HepG2 (cell line): ENCODE data around the gene SPATA25. TPM values are rescaled to one million over a fixed set of nuclear protein-coding genes. Genes with fewer than 3 reads are reported as not detected.
A peak's percentile ranks its signal among the peaks of the same experiment; 100 is the strongest.

Experiments used
- EP300 ChIP-seq, 3 experiments: sonication (generic) in 1 of 3; formaldehyde crosslinking in 1 of 3; IDR thresholded peaks; 2 replicates each; pipeline versions ENCODE4 v1.5.1 to v1.6.1; 2011 to 2020; ENCODE audit warnings: low read depth in 2 of 3, low read length in 2 of 3, borderline replicate concordance in 1 of 3, improper control_type of control experiment in 1 of 3, mild to moderate bottlenecking in 1 of 3, missing genetic modification reagents in 1 of 3, moderate library complexity in 1 of 3
- FOSL1 ChIP-seq: sonication (generic); formaldehyde crosslinking; IDR thresholded peaks from 2 replicates; pipeline ENCODE4 v1.9.0; 2021; ENCODE audit warnings: missing genetic modification reagents, borderline replicate concordance
- KLF16 ChIP-seq, 2 experiments: sonication (generic) in 1 of 2; formaldehyde crosslinking in 1 of 2; IDR thresholded peaks; 2 replicates each; pipeline versions ENCODE4 v1.6.1 to v1.8.0; 2016 to 2023; ENCODE audit warnings: missing genetic modification reagents in 2 of 2, missing compliant biosample characterization in 1 of 2
- MED8 ChIP-seq: sonication (generic); formaldehyde crosslinking; IDR thresholded peaks from 2 replicates; pipeline ENCODE4 v1.8.1; 2023; ENCODE audit warnings: mild to moderate bottlenecking, missing genetic modification reagents; ENCODE audit not compliant: insufficient replicate concordance
- MTF1 ChIP-seq: sonication (generic); formaldehyde crosslinking; IDR thresholded peaks from 2 replicates; pipeline ENCODE4 v1.5.0; 2020; ENCODE audit warnings: missing genetic modification reagents
- PAX8 ChIP-seq: sonication (generic); formaldehyde crosslinking; IDR thresholded peaks from 2 replicates; pipeline ENCODE4 v1.8.0; 2022; ENCODE audit warnings: mild to moderate bottlenecking, missing genetic modification reagents, borderline replicate concordance
- RELA ChIP-seq: sonication (generic); formaldehyde crosslinking; IDR thresholded peaks from 2 replicates; pipeline ENCODE4 v1.4.0; 2020; ENCODE audit warnings: missing genetic modification reagents
- SALL2 ChIP-seq: sonication (generic); formaldehyde crosslinking; IDR thresholded peaks from 2 replicates; pipeline ENCODE4 v1.8.1; 2023; ENCODE audit warnings: mild to moderate bottlenecking, missing genetic modification reagents, inconsistent platforms
- TOE1 ChIP-seq: sonication (generic); formaldehyde crosslinking; IDR thresholded peaks from 2 replicates; pipeline ENCODE4 v1.4.0; 2020; ENCODE audit warnings: mild to moderate bottlenecking, missing genetic modification reagents
- ZBTB7B ChIP-seq: sonication (generic); formaldehyde crosslinking; IDR thresholded peaks from 2 replicates; pipeline ENCODE4 v1.4.0; 2020; ENCODE audit warnings: missing genetic modification reagents
- ZNF33B ChIP-seq: sonication (generic); formaldehyde crosslinking; IDR thresholded peaks from 2 replicates; pipeline ENCODE4 v1.5.1; 2020; ENCODE audit warnings: mild to moderate bottlenecking, missing genetic modification reagents
- ZNF44 ChIP-seq: sonication (generic); formaldehyde crosslinking; IDR thresholded peaks from 2 replicates; pipeline ENCODE4 v1.5.1; 2020; ENCODE audit warnings: mild to moderate bottlenecking, missing genetic modification reagents
- ZNF496 ChIP-seq: sonication (generic); formaldehyde crosslinking; IDR thresholded peaks from 2 replicates; pipeline ENCODE4 v1.8.1; 2023; ENCODE audit warnings: mild to moderate bottlenecking, moderate library complexity, missing genetic modification reagents; ENCODE audit not compliant: insufficient replicate concordance
- ZNF883 ChIP-seq: sonication (generic); formaldehyde crosslinking; IDR thresholded peaks from 2 replicates; pipeline ENCODE4 v1.5.1; 2020; ENCODE audit warnings: mild to moderate bottlenecking, missing genetic modification reagents; ENCODE audit errors: not compliant biosample characterization
- polyA plus RNA-seq, 8 experiments: library from polyadenylated mRNA; depleted of rRNA in 3 of 8; stranded (reverse) in 7 of 8; unstranded in 1 of 8; fragments of >200 nt; fragmentation: Illumina TruSeq in 4 of 8; extraction: Trizol in 4 of 8; gene quantifications; 2 replicates each; pipeline versions ENCODE4 v1.2.1 to v1.2.3, GENCODE V29; 2011 to 2016; ENCODE audit warnings: low read depth in 4 of 8, missing spikeins in 1 of 8, mixed read lengths in 1 of 8; ENCODE audit not compliant: insufficient read depth in 1 of 8
- total RNA-seq, 5 experiments: library from RNA; depleted of rRNA; stranded (reverse); fragments of >200 nt; fragmentation: Illumina TruSeq; extraction: Trizol; gene quantifications; 2 replicates each; pipeline ENCODE4 v1.2.3, GENCODE V29; 2016; ENCODE audit warnings: low read depth in 1 of 5
- TF ChIP-seq, protein P1 (sequence below): sonication (generic); formaldehyde crosslinking; IDR thresholded peaks from 2 replicates; pipeline ENCODE4 v1.4.0; 2020; ENCODE audit warnings: missing genetic modification reagents, borderline replicate concordance
- TF ChIP-seq, protein P2 (sequence below): sonication (generic); formaldehyde crosslinking; IDR thresholded peaks from 2 replicates; pipeline ENCODE4 v1.4.0; 2020; ENCODE audit warnings: missing genetic modification reagents
- TF ChIP-seq, protein P3 (sequence below): sonication (generic); formaldehyde crosslinking; IDR thresholded peaks from 2 replicates; pipeline ENCODE4 v1.5.0; 2020; ENCODE audit warnings: missing genetic modification reagents
- TF ChIP-seq, protein P4 (sequence below): IDR thresholded peaks from 2 replicates; pipeline ENCODE4 v1.6.1; 2012; ENCODE audit warnings: inconsistent platforms
- TF ChIP-seq, protein P5 (sequence below): sonication (generic); formaldehyde crosslinking; IDR thresholded peaks from 2 replicates; pipeline ENCODE4 v1.8.1; 2023; ENCODE audit warnings: mild to moderate bottlenecking, inconsistent platforms, moderate library complexity, missing genetic modification reagents, borderline replicate concordance
- TF ChIP-seq, protein P6 (sequence below): sonication (generic); formaldehyde crosslinking; IDR thresholded peaks from 2 replicates; pipeline ENCODE4 v1.5.0; 2020; ENCODE audit warnings: missing genetic modification reagents

SPATA25 gene
- total and polyA plus RNA-seq, 2 of the 13 experiments (the other 11 are each of a cell fraction or from before 2014, with no cell fraction given): 4.8 to 7.6 TPM

DNA sequence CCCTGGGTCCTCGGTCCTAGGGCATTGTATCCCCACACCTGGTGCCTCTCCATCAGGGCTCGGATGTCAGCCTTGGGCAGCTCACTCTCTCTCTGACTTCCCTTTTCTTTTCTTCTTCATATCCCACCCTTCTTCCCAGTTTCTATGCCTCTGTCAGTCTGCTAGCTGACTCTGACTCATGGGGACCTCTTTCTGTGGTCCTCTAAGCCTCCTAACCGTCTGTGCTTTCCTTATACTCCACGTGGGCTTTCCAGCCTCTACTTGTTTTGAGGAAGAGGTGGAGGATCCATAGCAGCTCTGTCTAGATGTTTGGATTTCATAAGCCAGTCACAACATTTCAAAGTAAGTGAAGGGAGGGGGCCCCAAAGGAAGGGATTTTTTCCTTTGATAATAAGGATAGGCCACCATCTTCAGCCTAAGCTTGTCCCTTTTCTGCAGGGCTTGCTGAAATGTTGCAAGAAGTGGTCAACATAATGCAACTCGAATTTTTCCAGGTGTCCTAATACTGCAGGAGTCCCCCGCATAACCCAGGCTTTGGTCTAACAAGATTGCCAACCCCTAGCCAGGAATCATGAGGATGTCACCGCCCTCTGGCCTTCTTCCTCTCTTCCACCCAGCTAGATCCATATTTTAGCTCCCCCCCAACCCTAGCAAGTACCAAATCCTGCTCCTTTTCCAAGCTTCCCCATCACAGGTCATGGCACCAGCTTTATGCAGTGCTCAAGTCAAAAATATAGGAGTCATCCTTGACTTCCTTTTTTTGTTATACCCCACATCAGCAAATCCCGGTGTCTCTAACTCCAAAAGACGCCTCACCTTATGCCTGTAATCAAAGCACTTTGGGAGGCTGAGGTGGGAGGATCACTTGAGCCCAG is 33.3 kb upstream of the SPATA25 start (continued):
- TF ChIP-seq, protein P1, sequence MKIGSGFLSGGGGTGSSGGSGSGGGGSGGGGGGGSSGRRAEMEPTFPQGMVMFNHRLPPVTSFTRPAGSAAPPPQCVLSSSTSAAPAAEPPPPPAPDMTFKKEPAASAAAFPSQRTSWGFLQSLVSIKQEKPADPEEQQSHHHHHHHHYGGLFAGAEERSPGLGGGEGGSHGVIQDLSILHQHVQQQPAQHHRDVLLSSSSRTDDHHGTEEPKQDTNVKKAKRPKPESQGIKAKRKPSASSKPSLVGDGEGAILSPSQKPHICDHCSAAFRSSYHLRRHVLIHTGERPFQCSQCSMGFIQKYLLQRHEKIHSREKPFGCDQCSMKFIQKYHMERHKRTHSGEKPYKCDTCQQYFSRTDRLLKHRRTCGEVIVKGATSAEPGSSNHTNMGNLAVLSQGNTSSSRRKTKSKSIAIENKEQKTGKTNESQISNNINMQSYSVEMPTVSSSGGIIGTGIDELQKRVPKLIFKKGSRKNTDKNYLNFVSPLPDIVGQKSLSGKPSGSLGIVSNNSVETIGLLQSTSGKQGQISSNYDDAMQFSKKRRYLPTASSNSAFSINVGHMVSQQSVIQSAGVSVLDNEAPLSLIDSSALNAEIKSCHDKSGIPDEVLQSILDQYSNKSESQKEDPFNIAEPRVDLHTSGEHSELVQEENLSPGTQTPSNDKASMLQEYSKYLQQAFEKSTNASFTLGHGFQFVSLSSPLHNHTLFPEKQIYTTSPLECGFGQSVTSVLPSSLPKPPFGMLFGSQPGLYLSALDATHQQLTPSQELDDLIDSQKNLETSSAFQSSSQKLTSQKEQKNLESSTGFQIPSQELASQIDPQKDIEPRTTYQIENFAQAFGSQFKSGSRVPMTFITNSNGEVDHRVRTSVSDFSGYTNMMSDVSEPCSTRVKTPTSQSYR: no peak
- TF ChIP-seq MED8 (CRISPR knock-in tag): peak; percentile 7
- TF ChIP-seq ZNF883: no peak
- peak in 1 of 2 experiments; percentile 14; a peak in 1 of 4 replicates for TF ChIP-seq EP300 (IDR thresholded peaks at IDR 0.05; ENCODE audit: low read depth in 2 of 2, low read length in 2 of 2)
- TF ChIP-seq EP300 (CRISPR knock-in tag; IDR thresholded peaks at IDR 0.05; ENCODE audit: borderline replicate concordance): no peak; the same call in 1 of the 2 replicates
- TF ChIP-seq ZNF33B (CRISPR knock-in tag): peak; percentile 51; the same call in 1 of the 2 replicates
- TF ChIP-seq MTF1: no peak
- TF ChIP-seq, protein P2, sequence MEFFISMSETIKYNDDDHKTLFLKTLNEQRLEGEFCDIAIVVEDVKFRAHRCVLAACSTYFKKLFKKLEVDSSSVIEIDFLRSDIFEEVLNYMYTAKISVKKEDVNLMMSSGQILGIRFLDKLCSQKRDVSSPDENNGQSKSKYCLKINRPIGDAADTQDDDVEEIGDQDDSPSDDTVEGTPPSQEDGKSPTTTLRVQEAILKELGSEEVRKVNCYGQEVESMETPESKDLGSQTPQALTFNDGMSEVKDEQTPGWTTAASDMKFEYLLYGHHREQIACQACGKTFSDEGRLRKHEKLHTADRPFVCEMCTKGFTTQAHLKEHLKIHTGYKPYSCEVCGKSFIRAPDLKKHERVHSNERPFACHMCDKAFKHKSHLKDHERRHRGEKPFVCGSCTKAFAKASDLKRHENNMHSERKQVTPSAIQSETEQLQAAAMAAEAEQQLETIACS (CRISPR knock-in tag): 0 out of 2 replicates have a peak, but pooled peaks have one; percentile 28
- TF ChIP-seq, protein P3, sequence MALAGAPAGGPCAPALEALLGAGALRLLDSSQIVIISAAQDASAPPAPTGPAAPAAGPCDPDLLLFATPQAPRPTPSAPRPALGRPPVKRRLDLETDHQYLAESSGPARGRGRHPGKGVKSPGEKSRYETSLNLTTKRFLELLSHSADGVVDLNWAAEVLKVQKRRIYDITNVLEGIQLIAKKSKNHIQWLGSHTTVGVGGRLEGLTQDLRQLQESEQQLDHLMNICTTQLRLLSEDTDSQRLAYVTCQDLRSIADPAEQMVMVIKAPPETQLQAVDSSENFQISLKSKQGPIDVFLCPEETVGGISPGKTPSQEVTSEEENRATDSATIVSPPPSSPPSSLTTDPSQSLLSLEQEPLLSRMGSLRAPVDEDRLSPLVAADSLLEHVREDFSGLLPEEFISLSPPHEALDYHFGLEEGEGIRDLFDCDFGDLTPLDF (CRISPR knock-in tag): peak; percentile 50; the same call in 1 of the 2 replicates
- TF ChIP-seq, protein P4, sequence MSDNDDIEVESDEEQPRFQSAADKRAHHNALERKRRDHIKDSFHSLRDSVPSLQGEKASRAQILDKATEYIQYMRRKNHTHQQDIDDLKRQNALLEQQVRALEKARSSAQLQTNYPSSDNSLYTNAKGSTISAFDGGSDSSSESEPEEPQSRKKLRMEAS: 0 out of 2 replicates have a peak, but pooled peaks have one; percentile 8
- TF ChIP-seq ZNF44: no peak
- peak; percentile 32; the same call in 1 of the 2 replicates for TF ChIP-seq ZBTB7B (CRISPR knock-in tag)
- TF ChIP-seq FOSL1 (CRISPR knock-in tag): no peak
- TF ChIP-seq RELA: no peak
- no peak for TF ChIP-seq TOE1
- TF ChIP-seq, protein P5, sequence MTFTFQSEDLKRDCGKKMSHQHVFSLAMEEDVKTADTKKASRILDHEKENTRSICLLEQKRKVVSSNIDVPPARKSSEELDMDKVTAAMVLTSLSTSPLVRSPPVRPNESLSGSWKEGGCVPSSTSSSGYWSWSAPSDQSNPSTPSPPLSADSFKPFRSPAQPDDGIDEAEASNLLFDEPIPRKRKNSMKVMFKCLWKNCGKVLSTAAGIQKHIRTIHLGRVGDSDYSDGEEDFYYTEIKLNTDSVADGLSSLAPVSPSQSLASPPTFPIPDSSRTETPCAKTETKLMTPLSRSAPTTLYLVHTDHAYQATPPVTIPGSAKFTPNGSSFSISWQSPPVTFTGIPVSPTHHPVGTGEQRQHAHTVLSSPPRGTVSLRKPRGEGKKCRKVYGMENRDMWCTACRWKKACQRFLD (CRISPR knock-in tag): no peak
- TF ChIP-seq, protein P6, sequence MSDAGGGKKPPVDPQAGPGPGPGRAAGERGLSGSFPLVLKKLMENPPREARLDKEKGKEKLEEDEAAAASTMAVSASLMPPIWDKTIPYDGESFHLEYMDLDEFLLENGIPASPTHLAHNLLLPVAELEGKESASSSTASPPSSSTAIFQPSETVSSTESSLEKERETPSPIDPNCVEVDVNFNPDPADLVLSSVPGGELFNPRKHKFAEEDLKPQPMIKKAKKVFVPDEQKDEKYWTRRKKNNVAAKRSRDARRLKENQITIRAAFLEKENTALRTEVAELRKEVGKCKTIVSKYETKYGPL: 0 out of 2 replicates have a peak, but pooled peaks have one; percentile 3
- 0 out of 2 replicates have a peak, but pooled peaks have one; percentile 10 for TF ChIP-seq SALL2
- no peak for TF ChIP-seq ZNF496
- no peak for TF ChIP-seq PAX8 (CRISPR knock-in tag)
- TF ChIP-seq KLF16 (CRISPR knock-in tag; IDR thresholded peaks at IDR 0.05): no peak
